Mesendoderm (in vitro differentiated cells): ENCODE measurements around the gene TAAR2. TPM values are rescaled to one million over a fixed set of nuclear protein-coding genes. Genes with fewer than 3 reads are reported as not detected.

ENCODE experiments used
- DNase-seq: peaks from one replicate; pipeline ENCODE4 v3.0.0; 2013
- H2AK5ac ChIP-seq: 2 replicates; pipeline ENCODE4 v1.6.1; 2013; ENCODE audit warnings: low read length, inconsistent platforms
- H2BK120ac ChIP-seq: 2 replicates; pipeline ENCODE4 v1.6.1; 2013; ENCODE audit warnings: low read depth, mild to moderate bottlenecking, low read length, moderate library complexity, mixed read lengths
- H2BK15ac ChIP-seq: replicated peaks from 2 replicates; pipeline ENCODE4 v1.6.1; 2013; ENCODE audit warnings: low read depth, mild to moderate bottlenecking, moderate library complexity
- H2BK5ac ChIP-seq: 2 replicates; pipeline ENCODE4 v1.6.1; 2013; ENCODE audit warnings: low read length, inconsistent platforms
- H3K18ac ChIP-seq: 2 replicates; pipeline ENCODE4 v1.6.1; 2013; ENCODE audit warnings: mild to moderate bottlenecking, low read length, mixed read lengths
- H3K23ac ChIP-seq: one replicate; pipeline ENCODE4 v1.6.1; 2013; ENCODE audit warnings: low read length
- H3K27ac ChIP-seq: 2 replicates; pipeline ENCODE4 v1.5.1; 2013; ENCODE audit warnings: low read depth, mild to moderate bottlenecking, inconsistent platforms, low read length, moderate library complexity
- H3K27me3 ChIP-seq: 2 replicates; pipeline ENCODE4 v1.6.1; 2013; ENCODE audit warnings: low read length, control low read depth, mild to moderate bottlenecking, inconsistent platforms; ENCODE audit not compliant: insufficient read depth, poor library complexity
- H3K36me3 ChIP-seq: 2 replicates; pipeline ENCODE4 v1.6.1; 2013; ENCODE audit warnings: low read length, inconsistent platforms; ENCODE audit not compliant: control insufficient read depth, insufficient read depth
- H3K4ac ChIP-seq: one replicate; pipeline ENCODE4 v1.6.1; 2013; ENCODE audit warnings: low read depth, mild to moderate bottlenecking, low read length, moderate library complexity
- H3K4me1 ChIP-seq: 2 replicates; pipeline ENCODE4 v1.6.1; 2013; ENCODE audit warnings: low read depth, low read length, inconsistent platforms; ENCODE audit not compliant: control insufficient read depth
- H3K4me2 ChIP-seq: 2 replicates; pipeline ENCODE4 v1.6.1; 2013; ENCODE audit warnings: low read length
- H3K4me3 ChIP-seq: 2 replicates; pipeline ENCODE4 v1.5.1; 2013; ENCODE audit warnings: mild to moderate bottlenecking, low read length
- H3K56ac ChIP-seq: one replicate; pipeline ENCODE4 v1.6.1; 2013; ENCODE audit warnings: low read length
- H3K79me1 ChIP-seq: 2 replicates; pipeline ENCODE4 v1.6.1; 2013; ENCODE audit warnings: low read length, inconsistent platforms
- H3K79me2 ChIP-seq: 2 replicates; pipeline ENCODE4 v1.6.1; 2013; ENCODE audit warnings: mild to moderate bottlenecking, low read length; ENCODE audit not compliant: control insufficient read depth, insufficient read depth
- H3K9ac ChIP-seq: 2 replicates; pipeline ENCODE4 v1.6.1; 2013; ENCODE audit warnings: low read length, inconsistent platforms
- H4K5ac ChIP-seq: one replicate; pipeline ENCODE4 v1.6.1; 2013; ENCODE audit warnings: low read length
- H4K8ac ChIP-seq: one replicate; pipeline ENCODE4 v1.6.1; 2013; ENCODE audit warnings: low read depth, mild to moderate bottlenecking, control low read depth, low read length, moderate library complexity
- WGBS: extraction: QIAGEN DNeasy Blood & Tissue Kit; methylation state at CpG from one replicate; pipeline ENCODE4 v1.1.7; 2013; ENCODE audit warnings: low lambda C conversion rate, missing lambda C conversion rate; ENCODE audit not compliant: insufficient coverage; ENCODE audit errors: extremely low coverage; 5-methylcytosine and 5-hydroxymethylcytosine counted together
- polyA plus RNA-seq, 2 experiments: library from polyadenylated mRNA; stranded (reverse); fragments of 200-250 nt; gene quantifications; one replicate each; pipeline ENCODE4 v1.2.3, GENCODE V29; 2013

TAAR2 gene
- polyA plus RNA-seq (2013, experiment 1 of 2) = not detected
- not detected for polyA plus RNA-seq (2013, experiment 2 of 2)

GRCh38 chr6:132624175-132624574 lies at the start of gene TAAR2:
Gene TAAR2 (minus strand): TSS chr6:132624275. CDS start chr6:132624275, 0 bp downstream.
- Histone ChIP-seq H3K36me3 (no peaks in the 10 kb centered on the region), H3K9ac (no peak within 1 kb of the TSS), H2AK5ac (no peak within 1 kb of the TSS), H3K56ac (no peak within 1 kb of the TSS), H3K4me1 (no peaks in the 10 kb centered on the region), H3K4ac (no peak within 1 kb of the TSS), H3K4me2 (no peak within 1 kb of the TSS), H3K23ac (no peak within 1 kb of the TSS), H2BK120ac (no peak within 1 kb of the TSS), H2BK5ac (no peak within 1 kb of the TSS), H3K27me3 (no peaks in the 10 kb centered on the region), H3K4me3 (no peak within 1 kb of the TSS), H4K8ac (no peak within 1 kb of the TSS), H3K79me2 (no peaks in the 10 kb centered on the region), H3K27ac (no peak within 1 kb of the TSS), H3K18ac (no peak within 1 kb of the TSS), H4K5ac (no peak within 1 kb of the TSS), H2BK15ac (no peak within 1 kb of the TSS), H3K79me1 (no peaks in the 10 kb centered on the region)
- no CpG with 5 or more reads among the region's 6 CpGs for WGBS
- no peak for DNase-seq

DNA sequence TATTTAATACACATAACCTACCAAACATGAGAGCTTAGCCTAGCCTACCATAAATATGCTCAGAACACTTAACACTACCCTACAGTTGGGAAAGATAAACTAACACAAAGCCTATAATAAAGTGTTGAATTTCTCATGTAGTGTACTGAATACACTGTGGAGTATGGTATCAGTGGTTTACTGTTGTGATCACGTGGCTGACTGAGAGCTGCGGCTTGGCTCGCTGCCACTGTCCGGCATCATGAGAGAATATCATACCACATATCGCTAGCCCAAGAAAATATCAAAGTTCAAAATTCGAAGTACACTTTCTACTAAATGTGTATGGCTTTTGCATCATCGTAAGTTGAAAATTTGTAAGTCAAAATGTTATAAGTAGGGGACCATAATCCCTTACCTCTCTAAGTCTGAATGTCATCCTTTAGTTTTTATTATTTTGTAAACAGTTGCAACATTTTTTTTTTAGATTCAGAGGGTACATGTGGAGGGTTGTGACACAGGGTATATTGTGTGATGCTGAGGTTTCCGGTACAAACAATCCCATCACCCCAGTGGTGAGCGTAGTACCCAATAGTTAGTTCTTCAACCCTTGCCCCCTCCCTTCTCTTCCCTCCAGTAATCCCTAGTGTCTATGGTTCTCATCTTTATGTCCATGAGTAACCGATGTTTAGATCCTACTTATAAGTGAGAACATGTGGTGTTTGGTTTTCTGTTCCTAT lies 49.5 kb upstream of the TAAR2 start:
- Histone ChIP-seq H2BK15ac (no peak overlapping the region), H3K4me3 (no peak overlapping the region), H3K4me2 (no peak overlapping the region), H3K79me2 (no peaks in the 10 kb centered on the region), H3K23ac (no peak overlapping the region), H3K18ac (no peak overlapping the region), H3K4ac (no peak overlapping the region), H2BK5ac (no peak overlapping the region), H3K9ac (no peak overlapping the region), H3K36me3 (no peaks in the 10 kb centered on the region), H3K27ac (no peak overlapping the region), H4K8ac (no peak overlapping the region), H2BK120ac (no peak overlapping the region), H2AK5ac (no peak overlapping the region), H4K5ac (no peak overlapping the region), H3K79me1 (no peaks in the 10 kb centered on the region), H3K4me1 (no peaks in the 10 kb centered on the region), H3K56ac (no peak overlapping the region), H3K27me3 (no peaks in the 10 kb centered on the region)
- no peak for DNase-seq
- no CpG with 5 or more reads among the region's 10 CpGs for WGBS

DNA sequence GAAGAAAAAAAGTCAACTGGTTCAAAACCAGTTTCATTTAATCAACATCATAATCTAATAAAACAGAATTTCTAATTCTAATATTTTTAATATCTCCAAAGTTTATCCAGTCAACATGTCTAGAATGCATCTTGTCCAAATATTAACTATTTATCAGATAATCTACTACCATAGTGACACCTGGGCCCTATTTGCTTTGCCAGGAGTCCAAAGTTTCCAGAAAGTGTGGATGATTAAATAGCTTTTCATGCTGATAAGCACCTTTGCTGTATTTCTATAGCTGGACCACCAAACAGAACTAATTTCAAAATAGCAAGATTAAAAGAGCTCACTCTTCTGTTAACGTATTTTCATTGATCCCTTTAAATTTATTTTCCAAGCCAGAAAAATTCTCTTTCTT lies 47.2 kb upstream of the TAAR2 start:
- no peak overlapping the region for H4K8ac ChIP-seq
- no peak overlapping the region for H3K27ac ChIP-seq
- no peak overlapping the region for H3K4ac ChIP-seq
- no CpG with 5 or more reads among the region's 1 CpG for WGBS
- H2BK15ac ChIP-seq = no peak overlapping the region
- no peak overlapping the region for H3K23ac ChIP-seq
- no peak overlapping the region for H3K4me2 ChIP-seq
- H4K5ac ChIP-seq = no peak overlapping the region
- no peak overlapping the region for H3K18ac ChIP-seq
- no peaks in the 10 kb centered on the region for H3K79me1 ChIP-seq
- DNase-seq = no peak
- H3K9ac ChIP-seq = no peak overlapping the region
- H3K4me3 ChIP-seq = no peak overlapping the region
- no peak overlapping the region for H2AK5ac ChIP-seq
- H3K36me3 ChIP-seq = no peaks in the 10 kb centered on the region
- H3K56ac ChIP-seq = no peak overlapping the region
- no peaks in the 10 kb centered on the region for H3K4me1 ChIP-seq
- H2BK5ac ChIP-seq = no peak overlapping the region
- H3K79me2 ChIP-seq = no peaks in the 10 kb centered on the region
- H3K27me3 ChIP-seq = no peaks in the 10 kb centered on the region
- H2BK120ac ChIP-seq = no peak overlapping the region

- no peak overlapping the region for H4K5ac ChIP-seq
- no peaks in the 10 kb centered on the region for H3K27me3 ChIP-seq
- no peak overlapping the region for H2BK120ac ChIP-seq
- H3K9ac ChIP-seq = no peak overlapping the region
- no peak overlapping the region for H3K4me3 ChIP-seq
- H3K36me3 ChIP-seq = no peaks in the 10 kb centered on the region
- no peak overlapping the region for H2BK5ac ChIP-seq
- H3K79me2 ChIP-seq = no peaks in the 10 kb centered on the region
- H3K4me2 ChIP-seq = no peak overlapping the region
- H3K23ac ChIP-seq = no peak overlapping the region
- no peak overlapping the region for H3K18ac ChIP-seq
- no peaks in the 10 kb centered on the region for H3K4me1 ChIP-seq
- no peak overlapping the region for H3K4ac ChIP-seq
- H2AK5ac ChIP-seq = no peak overlapping the region
- no peak overlapping the region for H3K27ac ChIP-seq
- no peak overlapping the region for H4K8ac ChIP-seq
- peak; percentile 41 for DNase-seq
- no peak overlapping the region for H3K56ac ChIP-seq
- H2BK15ac ChIP-seq = no peak overlapping the region
- no CpG with 5 or more reads among the region's 4 CpGs for WGBS
- H3K79me1 ChIP-seq = no peaks in the 10 kb centered on the region
Observed at GRCh38 chr6:132669690-132670291, 45.7 kb upstream of the TAAR2 start.

- Histone ChIP-seq H3K27ac (no peak overlapping the region), H2BK15ac (no peak overlapping the region), H3K4me2 (no peak overlapping the region), H3K23ac (no peak overlapping the region), H3K18ac (no peak overlapping the region), H3K56ac (no peak overlapping the region), H3K79me2 (no peaks in the 10 kb centered on the region), H2BK120ac (no peak overlapping the region), H2BK5ac (no peak overlapping the region), H3K36me3 (no peaks in the 10 kb centered on the region), H3K79me1 (no peaks in the 10 kb centered on the region), H3K4me1 (no peaks in the 10 kb centered on the region), H3K4ac (no peak overlapping the region), H3K27me3 (no peaks in the 10 kb centered on the region), H2AK5ac (no peak overlapping the region), H4K8ac (no peak overlapping the region), H3K9ac (no peak overlapping the region), H4K5ac (no peak overlapping the region), H3K4me3 (no peak overlapping the region)
- WGBS = 100% methylated on average over 1 of the region's 4 CpGs
- peak; percentile 82 for DNase-seq
Observed at GRCh38 chr6:132666118-132666517, 42.0 kb upstream of the TAAR2 start.
